Heart left ventricle (tissue), 13 donors: ENCODE results near the gene TCAP.

ENCODE experiments used
- CTCF ChIP-seq, 12 donors: fragments of 200-600 bp; sonication (generic) in 4 of 12; IDR thresholded peaks; one replicate each; pipeline versions ENCODE4 v1.5.0 to v1.8.0; 2018 to 2022; ENCODE audit warnings: antibody characterized with exemption in 12 of 12, mild to moderate bottlenecking in 5 of 12
- POLR2A ChIP-seq, 2 donors: fragments of 450-650 bp; IDR thresholded peaks; one replicate each; pipeline ENCODE4 v1.6.1; 2017; ENCODE audit warnings: antibody characterized with exemption in 2 of 2, mild to moderate bottlenecking in 2 of 2, moderate library complexity in 2 of 2
- donor health status: ischemic (EF 13 %, LVEDD 7.1; RV severe dilation, severe dysfunction).
- donor health status: DM: no; HTN: yes; CAD: no.
- donor health status: DM: no; HTN: no; CAD: no.
- donor health status: ischemic (EF 25% LVEDD 6.9; RV normal size, moderate dysfunction).
- donor health status: ischemic (EF 25% LVEDD 5.7; RV mildly dilated, moderate dysfunction).
- donor health status: ischemic (EF 35%, LVEDD 5.7; RV mildly dilated, moderate dysfunction).
- donor health status: nonischemic (EF 11% LVEDD 7.7; RV severe dilation, severe dysfunction).
- donor health status: DM: yes; HTN: yes; CAD: no.
- donor health status: PGD.
- donor health status: ischemic (EF 29% LVEDD 5.4; RV normal size, mild dysfunction).
- donor health status: nonischemic (EF 23%, LVEDD 6.1; RV moderate dilation, normal function).

- no peak for TF ChIP-seq POLR2A (IDR thresholded peaks at IDR 0.05)
- TF ChIP-seq CTCF (IDR thresholded peaks at IDR 0.05) = no peak
Measured at GRCh38 chr17:39695089-39695474, 29.9 kb downstream of the TCAP start.
